ENCODE data around the gene DGKI. TPM values are rescaled to one million over a fixed set of nuclear protein-coding genes. Genes with fewer than 3 reads are reported as not detected.

DGKI gene
- total RNA-seq, 1 experiment from 2014 or later = 0.79 TPM

GRCh38 chr7:137820677-137821420, 25.9 kb downstream of the DGKI start:
- Mint-ChIP-seq H3K27ac (peak overlapping the region; percentile 24), H3K9me3 (no peaks in the 10 kb centered on the region), H3K4me1 (peaks cover 40% of the 10 kb centered on the region), H3K36me3 (no peaks in the 10 kb centered on the region), H3K27me3 (ENCODE audit: low read depth) (no peaks in the 10 kb centered on the region; the same call in 1 of the 2 replicates), H3K4me3 (peak overlapping the region; percentile 23; the same call in 1 of the 2 replicates)
- peak; percentile 38; the same call in 1 of the 2 replicates for TF ChIP-seq TEAD1 (CRISPR knock-in tag; IDR thresholded peaks at IDR 0.05)
- 0 out of 2 replicates have a peak, but pooled peaks have one; percentile 28 for TF ChIP-seq CREB1 (CRISPR knock-in tag; IDR thresholded peaks at IDR 0.05)
- TF ChIP-seq ARID4B (CRISPR knock-in tag; IDR thresholded peaks at IDR 0.05; ENCODE audit: borderline replicate concordance) = peak; percentile 25; the same call in 1 of the 2 replicates
- TF ChIP-seq, protein P1, sequence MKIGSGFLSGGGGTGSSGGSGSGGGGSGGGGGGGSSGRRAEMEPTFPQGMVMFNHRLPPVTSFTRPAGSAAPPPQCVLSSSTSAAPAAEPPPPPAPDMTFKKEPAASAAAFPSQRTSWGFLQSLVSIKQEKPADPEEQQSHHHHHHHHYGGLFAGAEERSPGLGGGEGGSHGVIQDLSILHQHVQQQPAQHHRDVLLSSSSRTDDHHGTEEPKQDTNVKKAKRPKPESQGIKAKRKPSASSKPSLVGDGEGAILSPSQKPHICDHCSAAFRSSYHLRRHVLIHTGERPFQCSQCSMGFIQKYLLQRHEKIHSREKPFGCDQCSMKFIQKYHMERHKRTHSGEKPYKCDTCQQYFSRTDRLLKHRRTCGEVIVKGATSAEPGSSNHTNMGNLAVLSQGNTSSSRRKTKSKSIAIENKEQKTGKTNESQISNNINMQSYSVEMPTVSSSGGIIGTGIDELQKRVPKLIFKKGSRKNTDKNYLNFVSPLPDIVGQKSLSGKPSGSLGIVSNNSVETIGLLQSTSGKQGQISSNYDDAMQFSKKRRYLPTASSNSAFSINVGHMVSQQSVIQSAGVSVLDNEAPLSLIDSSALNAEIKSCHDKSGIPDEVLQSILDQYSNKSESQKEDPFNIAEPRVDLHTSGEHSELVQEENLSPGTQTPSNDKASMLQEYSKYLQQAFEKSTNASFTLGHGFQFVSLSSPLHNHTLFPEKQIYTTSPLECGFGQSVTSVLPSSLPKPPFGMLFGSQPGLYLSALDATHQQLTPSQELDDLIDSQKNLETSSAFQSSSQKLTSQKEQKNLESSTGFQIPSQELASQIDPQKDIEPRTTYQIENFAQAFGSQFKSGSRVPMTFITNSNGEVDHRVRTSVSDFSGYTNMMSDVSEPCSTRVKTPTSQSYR (CRISPR knock-in tag; IDR thresholded peaks at IDR 0.05) = 0 out of 2 replicates have a peak, but pooled peaks have one; percentile 34
- 0 out of 2 replicates have a peak, but pooled peaks have one; percentile 11 for TF ChIP-seq ZNF423 (CRISPR knock-in tag; IDR thresholded peaks at IDR 0.05)
- no peak for TF ChIP-seq ELF4 (CRISPR knock-in tag; IDR thresholded peaks at IDR 0.05; ENCODE audit: low read depth)
- ChIA-PET CTCF (interaction anchor here (0.7 to 2.2 kb wide), 8 partner anchors 16 to 1065 kb away, joined by 3 to 13 read pairs (median 4); partner anchors contain the start of gene CREB3L2), POLR2A (no interaction called here)
- DNase-seq (ENCODE audit: low spot score) = peak; percentile 56
- ATAC-seq = peak; percentile 89

DNA sequence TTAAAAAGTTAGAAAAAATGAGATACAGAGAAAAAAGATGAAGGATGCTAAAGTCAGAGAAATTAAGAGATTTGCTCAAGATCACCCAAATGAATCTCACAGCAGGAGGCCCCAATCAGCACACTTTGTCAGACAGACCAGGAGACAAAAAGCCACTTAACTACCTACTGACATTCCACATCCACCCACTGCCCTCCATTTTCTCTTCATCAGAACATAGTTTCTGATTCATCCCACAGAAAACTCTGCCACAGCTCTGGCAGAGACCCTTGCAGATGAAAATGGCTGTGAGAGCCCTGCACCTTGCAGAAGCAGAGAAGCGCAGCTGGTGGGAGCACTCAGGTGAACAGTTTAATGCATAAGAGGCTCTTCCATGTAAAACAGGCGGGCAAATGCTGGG, 26.6 kb downstream of the DGKI start:
- ChIA-PET CTCF (interaction anchor here (0.9 to 2.2 kb wide), 4 partner anchors 21 to 918 kb away, joined by 4 to 13 read pairs (median 6); partner anchors contain the start of gene CREB3L2), POLR2A (no interaction called here)
- ATAC-seq (no peak), DNase-seq (ENCODE audit: low spot score) (no peak)
- no peaks in the 10 kb centered on the region for H3K9me3 Mint-ChIP-seq
- H3K27me3 Mint-ChIP-seq (ENCODE audit: low read depth) = no peaks in the 10 kb centered on the region; the same call in 1 of the 2 replicates
- peak overlapping the region; percentile 6; the same call in 1 of the 2 replicates for H3K4me3 Mint-ChIP-seq
- no peaks in the 10 kb centered on the region for H3K36me3 Mint-ChIP-seq
- H3K4me1 Mint-ChIP-seq = peaks cover 40% of the 10 kb centered on the region
- peak overlapping the region; percentile 24 for H3K27ac Mint-ChIP-seq
- TF ChIP-seq ZNF138 (CRISPR knock-in tag; conservative IDR thresholded peaks at IDR 0.05) (no peak), OVOL2 (CRISPR knock-in tag; IDR thresholded peaks at IDR 0.05; ENCODE audit: borderline replicate concordance) (no peak), MYBL2 (CRISPR knock-in tag; IDR thresholded peaks at IDR 0.05) (no peak), TCF7 (CRISPR knock-in tag; IDR thresholded peaks at IDR 0.05; ENCODE audit: low read depth) (no peak), ELF4 (CRISPR knock-in tag; IDR thresholded peaks at IDR 0.05; ENCODE audit: low read depth) (no peak), JUN (CRISPR knock-in tag; IDR thresholded peaks at IDR 0.05) (no peak), ZNF396 (CRISPR knock-in tag; IDR thresholded peaks at IDR 0.05; ENCODE audit: borderline replicate concordance) (no peak), RORB (CRISPR knock-in tag; IDR thresholded peaks at IDR 0.05) (no peak), ETV6 (CRISPR knock-in tag; IDR thresholded peaks at IDR 0.05) (no peak), GTF2I (CRISPR knock-in tag; conservative IDR thresholded peaks at IDR 0.05) (no peak), MXD4 (CRISPR knock-in tag; IDR thresholded peaks at IDR 0.05; ENCODE audit: borderline replicate concordance) (no peak), ATF1 (CRISPR knock-in tag; IDR thresholded peaks at IDR 0.05) (no peak), NR1H2 (CRISPR knock-in tag; IDR thresholded peaks at IDR 0.05) (no peak), ATF2 (CRISPR knock-in tag; IDR thresholded peaks at IDR 0.05; ENCODE audit: borderline replicate concordance, low read depth) (no peak)
- TF ChIP-seq, protein P2, sequence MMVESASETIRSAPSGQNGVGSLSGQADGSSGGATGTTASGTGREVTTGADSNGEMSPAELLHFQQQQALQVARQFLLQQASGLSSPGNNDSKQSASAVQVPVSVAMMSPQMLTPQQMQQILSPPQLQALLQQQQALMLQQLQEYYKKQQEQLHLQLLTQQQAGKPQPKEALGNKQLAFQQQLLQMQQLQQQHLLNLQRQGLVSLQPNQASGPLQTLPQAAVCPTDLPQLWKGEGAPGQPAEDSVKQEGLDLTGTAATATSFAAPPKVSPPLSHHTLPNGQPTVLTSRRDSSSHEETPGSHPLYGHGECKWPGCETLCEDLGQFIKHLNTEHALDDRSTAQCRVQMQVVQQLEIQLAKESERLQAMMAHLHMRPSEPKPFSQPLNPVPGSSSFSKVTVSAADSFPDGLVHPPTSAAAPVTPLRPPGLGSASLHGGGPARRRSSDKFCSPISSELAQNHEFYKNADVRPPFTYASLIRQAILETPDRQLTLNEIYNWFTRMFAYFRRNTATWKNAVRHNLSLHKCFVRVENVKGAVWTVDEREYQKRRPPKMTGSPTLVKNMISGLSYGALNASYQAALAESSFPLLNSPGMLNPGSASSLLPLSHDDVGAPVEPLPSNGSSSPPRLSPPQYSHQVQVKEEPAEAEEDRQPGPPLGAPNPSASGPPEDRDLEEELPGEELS (CRISPR knock-in tag; IDR thresholded peaks at IDR 0.05) = no peak
- TF ChIP-seq, protein P1 (CRISPR knock-in tag; IDR thresholded peaks at IDR 0.05) = no peak
